ENCODE results near the gene ARHGAP25.

The ARHGAP25 gene

GRCh38 chr2:68743531-68743930, 8.9 kb downstream of the ARHGAP25 start:
- DNase-seq, result no peak

GRCh38 chr2:68744366-68744912, 9.8 kb downstream of the ARHGAP25 start:
- no peak for DNase-seq

- no peak for DNase-seq
Measured at GRCh38 chr2:68745006-68745405, 10.4 kb downstream of the ARHGAP25 start.

GRCh38 chr2:68746408-68746807, 11.8 kb downstream of the ARHGAP25 start:
- DNase-seq, result no peak

GRCh38 chr2:68747413-68747812, 12.8 kb downstream of the ARHGAP25 start:
- DNase-seq, result no peak

GRCh38 chr2:68747900-68748299, 13.3 kb downstream of the ARHGAP25 start:
- no peak for DNase-seq

- no peak for DNase-seq
Measured at GRCh38 chr2:68748568-68748967, 14.0 kb downstream of the ARHGAP25 start.

- no peak for DNase-seq
Measured at GRCh38 chr2:68749345-68749744, 14.7 kb downstream of the ARHGAP25 start.

GRCh38 chr2:68750592-68751396, 16.2 kb downstream of the ARHGAP25 start:
- DNase-seq, result no peak

- DNase-seq, result peak; percentile 84
Measured at GRCh38 chr2:68751397-68752339, 17.1 kb downstream of the ARHGAP25 start.

- no peak for DNase-seq
Measured at GRCh38 chr2:68753318-68753717, 18.7 kb downstream of the ARHGAP25 start.

GRCh38 chr2:68755071-68755470, 20.5 kb downstream of the ARHGAP25 start:
- DNase-seq, result no peak

- no peak for DNase-seq
Measured at GRCh38 chr2:68756178-68756577, 21.6 kb downstream of the ARHGAP25 start.

GRCh38 chr2:68757081-68757480, 22.5 kb downstream of the ARHGAP25 start:
- DNase-seq, result no peak

- DNase-seq, result no peak
Measured at GRCh38 chr2:68762100-68762499, 27.5 kb downstream of the ARHGAP25 start.

- no peak for DNase-seq
Measured at GRCh38 chr2:68762665-68763064, 28.1 kb downstream of the ARHGAP25 start.

- no peak for DNase-seq
Measured at GRCh38 chr2:68764041-68764805, 29.6 kb downstream of the ARHGAP25 start.

GRCh38 chr2:68764806-68765311, 30.2 kb downstream of the ARHGAP25 start:
- DNase-seq, result no peak

- DNase-seq, result no peak
Measured at GRCh38 chr2:68765739-68766375, 31.2 kb downstream of the ARHGAP25 start.

- DNase-seq, result peak; percentile 35
Measured at GRCh38 chr2:68766376-68766845, 31.8 kb downstream of the ARHGAP25 start.

GRCh38 chr2:68767031-68767961, 32.7 kb downstream of the ARHGAP25 start:
- DNase-seq, result no peak
